ENCODE data around the gene RAB8B. TPM values are rescaled to one million over a fixed set of nuclear protein-coding genes. Genes with fewer than 3 reads are reported as not detected.

Gene RAB8B
- total RNA-seq (2022; extraction: Qiagen RNA extraction; ENCODE audit: low read depth) = 8.7 to 25.7 TPM (median 11.9 TPM) in 5 replicates

DNA sequence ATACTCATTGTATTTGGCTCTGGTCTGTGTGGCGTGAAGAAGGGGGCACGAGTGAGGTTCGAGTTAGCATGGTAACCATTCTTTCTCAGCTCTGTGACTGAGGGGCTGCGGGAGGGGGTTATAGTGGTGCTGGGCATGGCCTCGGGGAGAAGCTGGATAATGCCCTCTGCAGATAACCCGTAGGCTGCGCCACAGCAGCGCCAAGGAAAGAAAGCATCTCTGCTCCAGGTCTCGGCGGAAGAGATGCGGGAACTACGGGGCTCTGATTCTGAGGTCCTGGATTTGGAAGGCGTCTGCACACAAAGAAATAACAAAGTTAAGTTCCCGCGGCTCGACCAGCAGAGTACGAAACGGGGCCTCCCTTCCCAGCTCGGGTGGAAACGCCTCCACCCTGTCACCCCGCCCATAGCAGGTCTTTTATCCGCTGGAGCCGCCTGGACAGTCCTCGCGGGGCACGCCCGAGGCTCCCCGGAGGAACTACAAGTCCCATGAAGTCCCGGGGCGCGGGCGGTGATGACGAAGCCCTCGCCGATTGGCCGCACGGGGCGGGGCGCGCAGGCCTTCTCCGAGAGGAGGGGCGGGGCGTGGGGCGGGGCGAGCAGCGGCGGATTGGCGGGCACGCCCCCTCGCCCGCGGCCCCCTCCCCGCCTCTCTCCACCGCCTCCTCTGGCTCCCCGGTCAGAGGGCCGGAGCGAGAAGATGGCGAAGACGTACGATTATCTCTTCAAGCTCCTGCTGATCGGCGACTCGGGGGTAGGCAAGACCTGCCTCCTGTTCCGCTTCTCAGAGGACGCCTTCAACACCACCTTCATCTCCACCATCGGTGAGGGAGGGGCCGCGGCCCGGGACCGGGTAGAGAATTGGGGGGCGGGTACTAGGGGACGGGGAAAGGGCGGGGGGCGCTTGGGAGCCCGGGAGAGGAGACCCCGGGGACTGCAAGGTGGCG lies at the start of gene RAB8B:
TSS of gene RAB8B (plus strand) at position 681 of the 946 bp plus-strand sequence. CDS start at position 700, 19 bp downstream.

DNA sequence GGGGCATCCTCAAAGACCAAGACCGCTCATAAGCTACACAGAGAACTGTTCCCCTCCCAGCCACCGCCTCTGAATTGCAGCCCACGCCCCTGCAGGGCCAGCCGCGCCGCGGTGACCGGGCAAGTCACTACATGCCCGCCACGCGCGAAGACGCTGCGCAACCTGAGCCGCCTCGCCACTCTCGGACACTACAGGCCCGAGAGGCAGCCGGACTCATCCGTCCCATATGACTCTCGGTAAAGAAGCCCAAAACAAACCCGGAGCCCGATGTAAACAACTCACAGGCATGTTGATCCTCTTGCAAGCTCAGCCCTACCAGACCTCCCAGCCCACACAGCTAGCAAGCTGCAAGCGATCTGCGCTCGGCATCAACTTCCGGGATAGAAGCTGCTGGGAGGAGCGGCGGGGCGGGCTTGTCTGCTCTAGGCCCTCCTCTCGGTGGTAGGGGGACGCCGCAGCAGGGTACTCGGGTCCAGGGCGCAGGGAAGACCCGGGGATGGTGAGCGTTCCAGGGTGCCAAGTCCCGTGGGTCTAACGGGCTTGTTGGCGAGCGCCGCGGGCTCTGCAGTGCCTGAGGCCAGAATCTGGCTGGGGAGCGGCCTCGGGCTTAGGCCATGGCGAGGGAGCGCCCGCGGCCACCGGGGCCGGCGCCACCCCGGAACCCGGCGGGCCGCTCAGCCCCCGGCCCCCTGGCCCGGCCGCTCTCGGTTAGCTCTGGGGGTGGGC lies 32.1 kb upstream of the RAB8B start, which contains the start of gene RPS27L:
TSS of gene RPS27L (minus strand) at position 360 of the 726 bp plus-strand sequence. CDS start at position 288, 72 bp downstream.

DNA sequence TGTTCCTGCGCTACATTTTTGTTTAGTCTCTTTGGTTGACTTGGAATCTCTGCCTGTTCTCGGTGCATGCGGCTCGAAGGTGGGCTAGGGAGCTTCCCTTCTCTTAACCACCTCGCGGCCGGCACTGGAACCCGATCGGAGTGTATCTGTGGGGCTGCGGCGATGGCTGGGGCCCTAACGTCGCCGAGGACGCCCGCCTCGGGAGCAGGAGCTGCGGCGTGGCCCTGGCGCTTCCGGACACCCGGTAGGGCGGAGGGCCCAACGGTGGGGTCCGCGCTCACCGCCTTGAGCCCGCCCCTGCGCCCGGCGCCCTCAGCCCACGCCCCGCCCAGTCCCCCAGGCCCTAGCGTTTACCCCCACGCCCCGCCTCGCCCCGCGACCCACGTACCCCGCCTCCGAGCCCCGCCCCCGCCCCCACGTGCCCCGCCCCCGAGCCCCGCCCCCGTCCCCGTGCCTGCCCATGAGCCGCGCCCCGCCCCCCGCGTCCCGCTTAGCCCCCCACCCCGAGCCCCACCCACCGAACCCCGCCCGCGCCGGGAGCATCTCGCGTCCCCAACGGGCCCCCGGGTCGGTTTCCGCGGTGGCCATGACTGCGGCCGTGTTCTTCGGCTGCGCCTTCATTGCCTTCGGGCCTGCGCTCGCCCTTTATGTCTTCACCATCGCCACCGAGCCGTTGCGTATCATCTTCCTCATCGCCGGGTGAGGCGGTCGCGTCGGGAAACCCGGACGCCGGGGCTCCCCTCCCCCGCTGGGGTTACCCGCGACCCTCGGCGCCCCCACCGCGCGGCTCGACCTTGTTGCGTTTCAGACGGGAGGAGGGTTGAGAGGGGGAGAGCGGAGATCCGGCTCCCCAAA lies 87.9 kb downstream of the RAB8B start, which contains the start of gene APH1B:
TSS of gene APH1B (plus strand) at position 568 of the 855 bp plus-strand sequence. CDS start at position 587, 19 bp downstream.

Other genes with a start within 250 kb of the RAB8B start
- 439 to 523 TPM (median 486 TPM) in 5 replicates for gene TPM1, start 146.9 kb upstream of the RAB8B start, total RNA-seq (2022; extraction: Qiagen RNA extraction; ENCODE audit: low read depth)
- gene LACTB, start 67.7 kb upstream of the RAB8B start, total RNA-seq (2022; extraction: Qiagen RNA extraction; ENCODE audit: low read depth) = 24.7 to 38.6 TPM (median 25.6 TPM) in 5 replicates
- gene RPS27L, start 32.1 kb upstream of the RAB8B start, total RNA-seq (2022; extraction: Qiagen RNA extraction; ENCODE audit: low read depth) = 402 to 479 TPM (median 408 TPM) in 5 replicates
- 14.1 to 24.3 TPM (median 16.1 TPM) in 5 replicates for gene APH1B, start 88.0 kb downstream of the RAB8B start, total RNA-seq (2022; extraction: Qiagen RNA extraction; ENCODE audit: low read depth)
- 144 to 163 TPM (median 160 TPM) in 5 replicates for gene CA12, start 192.2 kb downstream of the RAB8B start, total RNA-seq (2022; extraction: Qiagen RNA extraction; ENCODE audit: low read depth)

Measured in A549 treated with CpdA at 1 μM for 4 hours (cell line).